ENCODE measurements around the gene PRL. TPM values are rescaled to one million over a fixed set of nuclear protein-coding genes. Genes with fewer than 3 reads are reported as not detected.

Gene PRL
- total RNA-seq, result not detected

GRCh38 chr6:22296936-22297335 is at the start of gene PRL:
PRL (minus strand) TSS chr6:22297036; CDS start chr6:22296982, 54 bp downstream.
- Histone ChIP-seq H3K27me3 (ENCODE audit: insufficient read depth, low read length) (no peaks in the 10 kb centered on the region), H3K4me3 (ENCODE audit: low read length) (no peak within 1 kb of the TSS), H3K9me3 (ENCODE audit: low read depth, low read length) (no peaks in the 10 kb centered on the region), H3K4me1 (ENCODE audit: insufficient read depth, low read length) (no peaks in the 10 kb centered on the region)

GRCh38 chr6:22343864-22344263 is 47.0 kb upstream of the PRL start:
- H3K27me3 ChIP-seq (ENCODE audit: insufficient read depth, low read length), result no peaks in the 10 kb centered on the region
- no peak overlapping the region for H3K4me3 ChIP-seq (ENCODE audit: low read length)
- no peaks in the 10 kb centered on the region for H3K9me3 ChIP-seq (ENCODE audit: low read depth, low read length)
- H3K4me1 ChIP-seq (ENCODE audit: insufficient read depth, low read length), result no peaks in the 10 kb centered on the region

- no peaks in the 10 kb centered on the region for H3K9me3 ChIP-seq (ENCODE audit: low read depth, low read length)
Observed at GRCh38 chr6:22334778-22335177, 37.9 kb upstream of the PRL start.

GRCh38 chr6:22333802-22334201 is 37.0 kb upstream of the PRL start:
- Histone ChIP-seq H3K27me3 (ENCODE audit: insufficient read depth, low read length) (no peaks in the 10 kb centered on the region), H3K9me3 (ENCODE audit: low read depth, low read length) (no peaks in the 10 kb centered on the region), H3K4me3 (ENCODE audit: low read length) (no peak overlapping the region), H3K4me1 (ENCODE audit: insufficient read depth, low read length) (no peaks in the 10 kb centered on the region)

More at GRCh38 chr6:22334778-22335177, 37.9 kb upstream of the PRL start:
- no peak overlapping the region for H3K4me3 ChIP-seq (ENCODE audit: low read length)
- no peaks in the 10 kb centered on the region for H3K4me1 ChIP-seq (ENCODE audit: insufficient read depth, low read length)
- no peaks in the 10 kb centered on the region for H3K27me3 ChIP-seq (ENCODE audit: insufficient read depth, low read length)

- no peak overlapping the region for H3K4me3 ChIP-seq (ENCODE audit: low read length)
- no peaks in the 10 kb centered on the region for H3K9me3 ChIP-seq (ENCODE audit: low read depth, low read length)
- H3K4me1 ChIP-seq (ENCODE audit: insufficient read depth, low read length), result no peaks in the 10 kb centered on the region
- H3K27me3 ChIP-seq (ENCODE audit: insufficient read depth, low read length), result no peaks in the 10 kb centered on the region
Observed at GRCh38 chr6:22332711-22333110, 35.9 kb upstream of the PRL start.

- Histone ChIP-seq H3K27me3 (ENCODE audit: insufficient read depth, low read length) (no peaks in the 10 kb centered on the region), H3K9me3 (ENCODE audit: low read depth, low read length) (no peaks in the 10 kb centered on the region), H3K4me1 (ENCODE audit: insufficient read depth, low read length) (no peaks in the 10 kb centered on the region), H3K4me3 (ENCODE audit: low read length) (no peak overlapping the region)
Observed at GRCh38 chr6:22332216-22332615, 35.4 kb upstream of the PRL start.

GRCh38 chr6:22330941-22331340 is 34.1 kb upstream of the PRL start:
- H3K4me1 ChIP-seq (ENCODE audit: insufficient read depth, low read length), result no peaks in the 10 kb centered on the region
- no peak overlapping the region for H3K4me3 ChIP-seq (ENCODE audit: low read length)
- H3K27me3 ChIP-seq (ENCODE audit: insufficient read depth, low read length), result no peaks in the 10 kb centered on the region
- H3K9me3 ChIP-seq (ENCODE audit: low read depth, low read length), result no peaks in the 10 kb centered on the region

- Histone ChIP-seq H3K4me1 (ENCODE audit: insufficient read depth, low read length) (no peaks in the 10 kb centered on the region), H3K9me3 (ENCODE audit: low read depth, low read length) (no peaks in the 10 kb centered on the region), H3K4me3 (ENCODE audit: low read length) (no peak overlapping the region), H3K27me3 (ENCODE audit: insufficient read depth, low read length) (no peaks in the 10 kb centered on the region)
Observed at GRCh38 chr6:22328474-22328873, 31.6 kb upstream of the PRL start.

- no peaks in the 10 kb centered on the region for H3K4me1 ChIP-seq (ENCODE audit: insufficient read depth, low read length)
- H3K9me3 ChIP-seq (ENCODE audit: low read depth, low read length), result no peaks in the 10 kb centered on the region
- no peaks in the 10 kb centered on the region for H3K27me3 ChIP-seq (ENCODE audit: insufficient read depth, low read length)
- H3K4me3 ChIP-seq (ENCODE audit: low read length), result no peak overlapping the region
Observed at GRCh38 chr6:22327881-22328280, 31.0 kb upstream of the PRL start.

- no peaks in the 10 kb centered on the region for H3K4me1 ChIP-seq (ENCODE audit: insufficient read depth, low read length)
- no peaks in the 10 kb centered on the region for H3K27me3 ChIP-seq (ENCODE audit: insufficient read depth, low read length)
- H3K9me3 ChIP-seq (ENCODE audit: low read depth, low read length), result no peaks in the 10 kb centered on the region
- H3K4me3 ChIP-seq (ENCODE audit: low read length), result no peak overlapping the region
Observed at GRCh38 chr6:22326500-22326899, 29.7 kb upstream of the PRL start.

- Histone ChIP-seq H3K9me3 (ENCODE audit: low read depth, low read length) (no peaks in the 10 kb centered on the region), H3K27me3 (ENCODE audit: insufficient read depth, low read length) (no peaks in the 10 kb centered on the region), H3K4me3 (ENCODE audit: low read length) (no peak overlapping the region), H3K4me1 (ENCODE audit: insufficient read depth, low read length) (no peaks in the 10 kb centered on the region)
Observed at GRCh38 chr6:22325481-22325880, 28.6 kb upstream of the PRL start.

- H3K9me3 ChIP-seq (ENCODE audit: low read depth, low read length), result no peaks in the 10 kb centered on the region
- no peaks in the 10 kb centered on the region for H3K27me3 ChIP-seq (ENCODE audit: insufficient read depth, low read length)
- H3K4me1 ChIP-seq (ENCODE audit: insufficient read depth, low read length), result no peaks in the 10 kb centered on the region
- H3K4me3 ChIP-seq (ENCODE audit: low read length), result no peak overlapping the region
Observed at GRCh38 chr6:22323848-22324247, 27.0 kb upstream of the PRL start.

GRCh38 chr6:22322103-22323030 is 25.5 kb upstream of the PRL start:
- Histone ChIP-seq H3K9me3 (ENCODE audit: low read depth, low read length) (no peaks in the 10 kb centered on the region), H3K4me3 (ENCODE audit: low read length) (no peak overlapping the region), H3K27me3 (ENCODE audit: insufficient read depth, low read length) (no peaks in the 10 kb centered on the region)

GRCh38 chr6:22320750-22321149 is 23.9 kb upstream of the PRL start:
- Histone ChIP-seq H3K4me3 (ENCODE audit: low read length) (no peak overlapping the region), H3K4me1 (ENCODE audit: insufficient read depth, low read length) (no peaks in the 10 kb centered on the region), H3K9me3 (ENCODE audit: low read depth, low read length) (no peaks in the 10 kb centered on the region), H3K27me3 (ENCODE audit: insufficient read depth, low read length) (no peaks in the 10 kb centered on the region)

More at GRCh38 chr6:22322103-22323030, 25.5 kb upstream of the PRL start:
- no peaks in the 10 kb centered on the region for H3K4me1 ChIP-seq (ENCODE audit: insufficient read depth, low read length)

GRCh38 chr6:22318404-22318803 is 21.6 kb upstream of the PRL start:
- H3K4me1 ChIP-seq (ENCODE audit: insufficient read depth, low read length), result peaks cover 7% of the 10 kb centered on the region
- no peak overlapping the region for H3K4me3 ChIP-seq (ENCODE audit: low read length)
- no peaks in the 10 kb centered on the region for H3K9me3 ChIP-seq (ENCODE audit: low read depth, low read length)
- no peaks in the 10 kb centered on the region for H3K27me3 ChIP-seq (ENCODE audit: insufficient read depth, low read length)

GRCh38 chr6:22313796-22314195 is 17.0 kb upstream of the PRL start:
- H3K9me3 ChIP-seq (ENCODE audit: low read depth, low read length), result peaks cover 14% of the 10 kb centered on the region
- H3K27me3 ChIP-seq (ENCODE audit: insufficient read depth, low read length), result no peaks in the 10 kb centered on the region
- H3K4me3 ChIP-seq (ENCODE audit: low read length), result no peak overlapping the region
- peaks cover 10% of the 10 kb centered on the region for H3K4me1 ChIP-seq (ENCODE audit: insufficient read depth, low read length)

Data from mononuclear cell (primary cell).